RWPE1 (cell line): ENCODE measurements around the gene LHX3.
"Not testable (repeated sequence)": the region's sequence is repeated elsewhere in the genome, so short reads cannot be mapped to it uniquely, and the experiment has no call there.

ENCODE experiments used
- CTCF ChIA-PET: fragments of 350-600 bp; sonication (Branson Sonifier 250); formaldehyde crosslinking; extraction: SDS; loops from one replicate; lab custom pipeline; 2021; lab: Yijun Ruan, JAX
- POLR2A ChIA-PET: fragments of 400-600 bp; formaldehyde crosslinking; extraction: SDS; loops from one replicate; lab custom pipeline; 2020; ENCODE audit warnings: antibody characterized with exemption; ENCODE audit not compliant: low non-redundant PET; lab: Yijun Ruan, JAX
- DNase-seq: peaks from one replicate; pipeline ENCODE4 v3.0.0; 2012; ENCODE audit warnings: low spot score
- H3K27ac ChIP-seq: fragments of 450-650 bp; 2 replicates; pipeline ENCODE4 v1.5.1; 2017
- CTCF ChIP-seq: fragments of 450-650 bp; conservative IDR thresholded peaks from 2 replicates; pipeline ENCODE4 v1.5.1; 2017; ENCODE audit warnings: low read depth, mild to moderate bottlenecking

LHX3 gene

GRCh38 chr9:136151848-136152542 lies 52.9 kb downstream of the LHX3 start:
- no peak for TF ChIP-seq CTCF
- DNase-seq: no peak
- ChIA-PET CTCF (interaction anchor here (0.6 kb wide), 4 partner anchors 19 to 295 kb away, joined by 3 read pairs; no protein-coding TSS in a partner anchor), POLR2A (no interaction called here)
- no peak overlapping the region for H3K27ac ChIP-seq

GRCh38 chr9:136151214-136151804 lies 53.6 kb downstream of the LHX3 start:
- ChIA-PET POLR2A (no interaction called here), CTCF (interaction anchor here (0.6 kb wide), 3 partner anchors 19 to 126 kb away, joined by 3 read pairs; no protein-coding TSS in a partner anchor)
- no peak for TF ChIP-seq CTCF
- no peak overlapping the region for H3K27ac ChIP-seq
- no peak for DNase-seq

- POLR2A ChIA-PET, CTCF ChIA-PET, H3K27ac ChIP-seq, DNase-seq: not testable (repeated sequence)
These were observed 54.2 kb downstream of the LHX3 start for GRCh38 chr9:136150664-136151213.

- DNase-seq: no peak
- CTCF ChIA-PET: no interaction called here
- H3K27ac ChIP-seq: no peak overlapping the region
- POLR2A ChIA-PET: no interaction called here
- TF ChIP-seq CTCF: no peak
These were observed 55.1 kb downstream of the LHX3 start for GRCh38 chr9:136149853-136150252.

GRCh38 chr9:136149337-136149736 lies 55.6 kb downstream of the LHX3 start:
- TF ChIP-seq CTCF: no peak
- ChIA-PET CTCF (interaction anchor here (0.7 to 0.9 kb wide), 2 partner anchors 11 to 196 kb away, joined by 3 to 7 read pairs; no protein-coding TSS in a partner anchor), POLR2A (no interaction called here)
- H3K27ac ChIP-seq: no peak overlapping the region
- no peak for DNase-seq

GRCh38 chr9:136148766-136149165 lies 56.2 kb downstream of the LHX3 start:
- no peak for TF ChIP-seq CTCF
- POLR2A ChIA-PET: no interaction called here
- H3K27ac ChIP-seq: no peak overlapping the region
- no peak for DNase-seq
- CTCF ChIA-PET: interaction anchor here (0.9 kb wide), 1 partner anchor 11 kb away, joined by 3 read pairs; no protein-coding TSS in a partner anchor
